Left renal pelvis (tissue), 4 donors: Measurements from ENCODE around the gene SYNPO2. TPM values are rescaled to one million over a fixed set of nuclear protein-coding genes. Genes with fewer than 3 reads are reported as not detected.
"Not testable (repeated sequence)": the region's sequence is repeated elsewhere in the genome, so short reads cannot be mapped to it uniquely, and the experiment has no call there.

Source experiments
- DNase-seq, 4 donors: peaks; one replicate each; pipeline ENCODE4 v3.0.0-alpha.2; 2013; ENCODE audit warnings: low read depth in 4 of 4, low spot score in 3 of 4
- polyA plus RNA-seq, 4 donors: library from polyadenylated mRNA; unstranded; fragments of 120-200 nt; gene quantifications; one replicate each; pipeline ENCODE4 v1.2.1, GENCODE V29; 2013; ENCODE audit not compliant: insufficient read length in 4 of 4

SYNPO2 gene
- polyA plus RNA-seq, 4 donors, result 4.6 to 28.2 (median 14.5) TPM

DNA sequence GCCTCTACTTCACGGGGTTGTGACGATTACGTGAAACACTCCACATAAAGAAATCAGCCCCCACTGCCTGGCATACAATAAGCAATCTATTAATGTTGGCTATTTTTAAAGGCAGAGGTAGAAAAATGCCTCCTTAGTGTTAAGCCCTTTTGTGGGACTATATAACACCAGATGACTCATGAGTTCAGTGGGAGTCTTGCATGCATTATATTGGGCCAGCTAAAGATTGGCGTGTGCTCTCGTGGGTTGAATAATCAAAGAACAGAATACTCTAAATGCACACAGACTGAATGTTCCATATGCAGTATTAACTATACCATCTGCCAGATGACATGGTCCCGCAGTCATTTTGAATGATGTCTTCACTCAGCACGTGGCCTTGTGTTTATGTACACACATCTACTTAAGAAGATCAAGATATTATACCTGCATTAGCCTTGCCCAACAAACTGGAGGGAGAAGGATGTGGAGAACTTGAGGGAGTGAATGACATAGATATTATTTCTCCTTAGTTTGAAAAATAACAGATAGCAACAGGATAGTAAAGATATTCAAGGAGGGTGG lies 162.0 kb downstream of the SYNPO2 start:
- DNase-seq, result no peak

DNA sequence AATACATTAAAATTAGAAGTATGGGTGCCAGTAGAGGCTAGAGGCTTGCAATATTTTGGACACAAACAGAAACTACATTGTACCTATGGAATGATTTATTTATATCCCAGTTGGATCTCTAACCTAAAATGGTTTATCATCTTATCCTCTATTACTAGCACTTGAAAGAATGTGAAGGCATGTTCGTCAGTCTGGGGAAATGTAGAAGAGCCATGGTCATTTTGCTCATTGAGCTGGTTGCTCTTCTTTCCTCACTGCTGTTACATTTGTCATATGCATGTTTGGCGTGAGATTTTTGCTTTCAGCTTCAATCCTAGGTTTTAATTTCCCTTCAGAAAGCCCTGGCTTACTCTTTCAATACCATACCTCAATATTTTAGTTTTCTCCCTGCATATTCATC lies 164.6 kb downstream of the SYNPO2 start:
- no peak for DNase-seq

- DNase-seq, result no peak
Measured at GRCh38 chr4:119053997-119054396, 165.3 kb downstream of the SYNPO2 start.

DNA sequence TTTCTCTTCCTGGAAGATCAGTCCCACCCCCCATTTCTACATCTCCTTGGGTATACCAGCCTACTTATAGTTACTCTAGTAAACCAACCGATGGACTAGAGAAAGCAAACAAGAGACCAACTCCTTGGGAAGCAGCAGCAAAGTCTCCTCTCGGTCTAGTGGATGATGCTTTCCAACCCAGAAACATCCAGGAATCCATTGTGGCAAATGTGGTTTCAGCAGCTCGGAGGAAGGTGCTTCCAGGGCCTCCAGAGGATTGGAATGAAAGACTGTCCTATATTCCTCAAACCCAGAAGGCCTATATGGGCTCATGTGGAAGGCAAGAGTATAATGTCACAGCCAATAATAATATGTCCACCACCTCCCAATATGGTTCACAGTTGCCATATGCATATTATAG lies 168.8 kb downstream of the SYNPO2 start:
- DNase-seq, result no peak

DNA sequence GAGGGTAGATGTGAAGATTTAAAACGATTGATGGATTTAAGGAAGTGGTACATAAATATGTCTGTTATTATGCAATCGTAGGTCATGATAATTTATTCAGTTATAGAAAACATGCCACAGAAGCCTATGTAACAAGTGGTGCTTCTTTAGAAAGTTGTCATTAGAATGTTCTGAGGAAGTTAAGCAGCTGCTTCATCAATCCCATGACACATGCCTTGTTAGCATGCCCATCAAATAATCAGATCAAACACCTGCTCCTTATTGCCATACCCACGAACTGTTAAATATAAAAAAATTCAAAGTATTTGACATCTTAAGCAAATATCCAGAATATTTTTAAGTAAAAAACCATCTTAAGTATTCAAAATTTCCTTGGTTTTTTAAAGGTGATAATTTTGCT lies 170.6 kb downstream of the SYNPO2 start:
- DNase-seq, result no peak

DNA sequence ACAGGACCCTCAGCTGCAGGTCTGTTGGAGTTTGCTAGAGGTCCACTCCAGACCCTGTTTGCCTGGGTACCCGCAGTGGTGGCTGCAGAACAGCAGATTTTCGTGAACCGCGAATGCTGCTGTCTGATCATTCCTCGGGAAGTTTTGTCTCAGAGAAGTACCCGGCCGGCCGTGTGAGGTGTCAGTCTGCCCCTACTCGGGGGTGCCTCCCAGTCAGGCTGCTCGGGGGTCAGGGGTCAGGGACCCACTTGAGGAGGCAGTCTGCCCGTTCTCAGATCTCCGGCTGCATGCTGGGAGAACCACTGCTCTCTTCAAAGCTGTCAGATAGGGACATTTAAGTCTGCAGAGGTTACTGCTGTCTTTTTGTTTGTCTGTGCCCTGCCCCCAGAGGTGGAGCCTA lies 178.5 kb downstream of the SYNPO2 start:
- not testable (repeated sequence) for DNase-seq

DNA sequence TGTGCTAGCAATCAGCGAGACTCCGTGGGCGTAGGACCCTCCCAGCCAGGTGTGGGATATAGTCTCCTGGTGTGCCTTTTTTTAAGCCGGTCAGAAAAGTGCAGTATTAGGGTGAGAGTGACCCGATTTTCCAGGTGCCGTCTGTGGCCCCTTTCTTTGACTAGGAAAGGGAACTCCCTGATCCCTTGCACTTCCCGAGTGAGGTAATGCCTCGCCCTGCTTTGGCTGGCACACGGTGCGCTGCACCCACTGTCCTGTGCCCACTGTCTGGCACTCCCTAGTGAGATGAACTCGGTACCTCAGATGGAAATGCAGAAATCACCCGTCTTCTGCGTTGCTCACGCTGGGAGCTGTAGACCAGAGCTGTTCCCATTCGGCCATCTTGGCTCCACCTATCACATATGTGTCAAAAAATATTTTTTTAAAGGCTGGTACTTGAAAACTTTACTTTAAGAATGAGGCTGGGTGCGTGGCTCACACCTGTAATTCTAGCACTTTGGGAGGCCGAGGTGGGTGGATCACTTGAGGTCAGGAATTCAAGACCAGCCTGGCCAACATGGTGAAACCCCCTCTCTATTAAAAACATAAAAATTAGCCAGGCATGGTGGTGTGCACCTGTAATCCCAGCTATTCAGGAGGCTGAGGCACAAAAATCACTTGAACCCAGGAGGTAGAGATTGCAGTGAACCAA lies 179.2 kb downstream of the SYNPO2 start:
- not testable (repeated sequence) for DNase-seq

- no peak for DNase-seq
Measured at GRCh38 chr4:119068529-119068962, 179.9 kb downstream of the SYNPO2 start.

DNA sequence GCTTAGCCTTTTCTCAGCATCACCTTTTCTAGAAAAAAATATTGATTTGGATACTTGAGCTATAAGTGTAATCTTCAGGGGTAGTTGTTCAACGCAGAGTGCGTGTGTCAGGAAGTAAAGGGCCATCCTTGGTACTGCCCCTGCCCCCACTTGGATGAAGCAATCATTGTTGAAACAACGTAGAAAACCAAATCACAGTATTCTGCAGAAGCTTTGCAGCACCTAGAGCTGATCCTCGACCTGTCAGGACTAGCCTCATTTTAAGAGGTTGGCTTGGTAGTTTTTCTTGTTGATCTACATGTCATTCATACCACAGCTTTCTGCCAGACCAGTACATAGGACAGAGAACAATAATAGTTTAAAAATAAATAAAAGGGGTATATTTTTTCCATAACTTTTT lies 181.6 kb downstream of the SYNPO2 start:
- no peak for DNase-seq

GRCh38 chr4:119080721-119081541 lies 192.3 kb downstream of the SYNPO2 start:
- no peak for DNase-seq

- DNase-seq, result no peak
Measured at GRCh38 chr4:119081542-119081859, 192.8 kb downstream of the SYNPO2 start.

GRCh38 chr4:119081943-119082342 lies 193.3 kb downstream of the SYNPO2 start:
- DNase-seq, result no peak

GRCh38 chr4:119082661-119083060 lies 194.0 kb downstream of the SYNPO2 start:
- DNase-seq, result no peak

- no peak for DNase-seq
Measured at GRCh38 chr4:119084513-119084912, 195.9 kb downstream of the SYNPO2 start.

DNA sequence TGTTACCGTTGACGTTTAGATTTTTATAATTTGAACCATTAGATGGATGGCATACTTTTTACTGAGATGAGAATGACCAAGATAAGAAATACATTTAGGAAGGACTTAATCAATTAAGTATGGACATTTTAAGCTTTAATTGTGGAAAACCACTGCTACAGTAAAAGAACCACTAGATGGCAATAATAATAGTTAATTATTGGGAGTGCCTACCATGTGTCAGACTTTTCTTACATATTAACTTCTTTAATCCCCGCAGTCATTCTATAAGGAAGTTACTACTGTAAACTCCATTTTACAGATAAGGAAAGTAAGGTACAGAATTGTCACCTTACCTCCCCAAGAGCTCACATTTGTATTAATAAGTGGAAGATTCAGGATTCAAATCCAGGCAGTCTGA lies 198.5 kb downstream of the SYNPO2 start:
- no peak for DNase-seq

DNA sequence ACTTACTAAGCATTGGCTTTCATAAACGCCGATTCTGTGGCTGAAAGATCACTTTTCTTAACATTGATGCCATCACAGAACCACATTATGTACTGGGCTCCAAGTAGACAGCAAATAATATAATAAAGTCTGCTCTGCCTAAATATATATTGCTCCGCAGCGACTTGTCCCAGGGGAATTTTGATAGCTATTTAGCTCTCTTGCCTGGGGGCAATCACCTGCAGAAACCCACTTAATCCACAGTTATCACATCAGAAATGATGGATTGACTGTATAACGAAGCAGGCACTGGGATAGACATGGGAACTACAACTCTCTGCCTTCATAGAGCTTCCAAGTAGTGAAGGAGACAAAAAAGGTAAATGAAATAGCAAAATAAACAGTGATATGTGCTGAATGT lies 199.0 kb downstream of the SYNPO2 start:
- no peak for DNase-seq

- no peak for DNase-seq
Measured at GRCh38 chr4:119093042-119093827, 204.6 kb downstream of the SYNPO2 start.

GRCh38 chr4:119097282-119097900 lies 208.7 kb downstream of the SYNPO2 start:
- no peak for DNase-seq

GRCh38 chr4:119098306-119098705 lies 209.7 kb downstream of the SYNPO2 start:
- no peak for DNase-seq

GRCh38 chr4:119099227-119099810 lies 210.7 kb downstream of the SYNPO2 start:
- DNase-seq, result no peak
